DMS 273 treated with DMSO at 0.1 percent for 48 hours (cell line): ENCODE measurements around the gene ATF5.

Experiments used
- DNase-seq: peaks from one replicate; lab custom pipeline; 2025; lab: John Stamatoyannopoulos, UW

Gene ATF5

DNA sequence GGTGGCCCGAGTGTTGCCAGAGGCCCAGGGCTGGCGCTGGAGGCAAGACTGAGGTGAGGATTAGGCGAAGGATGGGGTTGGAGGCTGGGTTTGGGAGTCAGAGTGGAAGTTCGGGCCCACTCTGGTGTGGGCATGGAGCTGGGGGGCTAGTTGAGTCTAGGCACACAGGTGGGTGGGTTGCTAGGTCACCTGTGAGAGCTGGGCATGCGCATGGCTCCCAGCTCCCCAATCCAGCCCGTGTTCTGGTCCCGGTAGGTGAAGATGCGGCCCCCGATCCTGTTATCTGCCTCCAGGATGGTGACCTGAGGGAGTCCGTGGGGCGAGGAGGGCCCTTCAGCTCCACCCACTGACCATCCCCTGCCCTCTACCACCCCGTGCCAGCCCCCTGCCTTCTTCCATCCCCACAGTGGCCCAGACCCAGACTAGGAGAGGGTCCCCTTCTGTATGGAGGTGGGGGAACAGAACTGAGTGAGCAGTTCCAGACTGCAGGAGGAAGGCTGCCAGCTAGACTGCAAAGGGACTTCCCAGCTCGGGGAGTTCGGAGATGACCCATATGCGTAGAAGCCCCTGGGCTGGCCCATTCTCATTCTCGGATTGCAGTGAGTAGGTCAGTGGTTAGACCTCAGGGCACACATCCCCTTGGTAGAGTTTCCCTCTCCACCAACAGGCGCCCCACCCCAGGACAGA lies 34.0 kb upstream of the ATF5 start:
- DNase-seq: no peak

DNA sequence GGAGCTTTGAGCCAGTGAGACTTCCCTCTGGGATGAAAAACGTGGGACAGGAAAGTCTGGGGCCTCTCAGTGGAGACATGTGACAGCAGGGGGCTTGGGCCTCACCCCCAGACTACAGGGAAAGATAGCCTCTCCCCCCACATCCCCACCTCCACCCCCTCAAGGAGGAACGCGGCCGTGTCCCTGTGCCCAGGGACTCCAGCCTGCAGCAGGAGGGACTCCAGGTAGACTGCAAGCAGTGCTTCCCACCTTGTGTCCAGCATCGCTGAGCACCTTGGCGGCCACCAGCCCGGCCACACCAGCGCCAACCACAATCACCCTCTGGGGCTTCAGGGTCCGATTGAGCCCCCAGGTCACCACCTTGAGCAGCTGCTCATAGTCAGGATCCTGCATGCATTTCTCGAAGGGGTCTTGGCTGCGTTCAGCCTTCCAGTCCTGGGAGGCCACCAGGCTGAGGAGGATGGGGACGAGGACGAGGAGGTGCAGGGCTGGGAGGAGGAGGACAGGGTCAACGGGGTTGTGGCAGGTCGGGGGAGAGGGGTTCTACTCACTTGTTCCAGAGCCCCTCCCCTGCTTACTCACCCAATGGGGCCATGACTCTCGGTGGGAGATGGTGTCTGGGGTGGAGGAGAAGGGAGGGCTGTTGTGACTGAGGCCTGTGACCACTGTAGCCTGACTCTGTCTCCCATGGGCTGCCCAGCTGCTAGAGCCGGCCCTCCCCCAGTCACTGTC lies 33.3 kb upstream of the ATF5 start:
- no peak for DNase-seq

DNA sequence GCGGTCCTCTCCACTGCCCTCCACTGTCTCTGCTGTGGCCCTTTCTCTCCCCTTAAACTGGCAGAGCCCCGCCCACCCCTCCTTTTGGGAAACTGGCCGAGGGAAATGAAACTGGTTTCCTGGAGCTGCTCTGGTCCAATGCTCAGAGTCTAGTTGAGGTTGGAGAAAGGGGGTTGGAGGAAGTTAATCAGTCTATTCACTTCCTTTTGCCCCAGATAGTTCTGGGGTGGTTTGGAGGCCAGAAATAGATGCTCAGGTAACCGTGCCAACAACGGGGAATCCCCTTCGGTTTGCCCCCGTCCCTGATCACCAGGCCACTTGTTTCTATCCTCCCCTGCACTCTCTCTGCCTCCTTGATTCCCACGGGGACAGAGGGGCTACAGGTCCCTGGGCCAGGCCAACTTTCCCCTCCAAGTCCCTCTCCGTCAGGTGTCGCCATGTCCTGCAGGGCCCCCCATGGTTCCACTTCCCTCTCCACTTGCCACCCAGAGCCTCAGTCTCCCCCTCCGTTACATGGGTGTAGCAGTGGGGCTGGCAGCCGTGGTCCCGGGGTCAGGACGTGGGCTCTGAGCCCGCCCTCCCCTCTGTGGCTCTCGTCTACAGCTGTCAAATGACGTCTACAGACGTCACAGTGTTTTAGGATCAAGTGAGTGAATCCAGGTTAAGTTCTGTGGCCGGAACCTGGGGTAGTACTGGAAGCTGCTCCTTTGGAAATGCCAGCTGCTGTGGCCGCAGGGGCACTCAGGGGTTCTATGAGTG lies 32.0 kb upstream of the ATF5 start, which contains the start of gene IL4I1:
TSS of gene IL4I1 (minus strand) at position 25 of the 759 bp plus-strand sequence. CDS start 727 bp downstream, outside the sequence.
- no peak for DNase-seq

DNA sequence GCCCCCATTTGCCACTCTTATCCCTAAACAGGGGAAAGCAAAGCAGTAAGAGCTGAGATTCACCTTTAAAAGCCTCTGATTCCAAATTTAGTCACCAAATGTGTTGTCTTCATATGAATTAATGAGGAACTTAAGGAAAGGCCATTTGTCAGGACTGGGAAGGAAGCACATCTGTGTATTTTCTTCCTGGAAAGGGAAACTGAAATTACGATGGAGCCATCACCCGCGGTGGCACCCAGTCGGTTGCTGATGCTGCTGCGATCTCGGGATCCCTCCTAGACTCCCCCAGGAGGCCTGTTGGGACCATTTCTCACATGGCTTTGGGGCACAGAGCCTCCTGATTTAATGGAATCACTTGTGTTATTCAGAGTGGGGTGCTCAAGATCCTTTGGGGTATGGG lies 24.9 kb upstream of the ATF5 start:
- no peak for DNase-seq

DNA sequence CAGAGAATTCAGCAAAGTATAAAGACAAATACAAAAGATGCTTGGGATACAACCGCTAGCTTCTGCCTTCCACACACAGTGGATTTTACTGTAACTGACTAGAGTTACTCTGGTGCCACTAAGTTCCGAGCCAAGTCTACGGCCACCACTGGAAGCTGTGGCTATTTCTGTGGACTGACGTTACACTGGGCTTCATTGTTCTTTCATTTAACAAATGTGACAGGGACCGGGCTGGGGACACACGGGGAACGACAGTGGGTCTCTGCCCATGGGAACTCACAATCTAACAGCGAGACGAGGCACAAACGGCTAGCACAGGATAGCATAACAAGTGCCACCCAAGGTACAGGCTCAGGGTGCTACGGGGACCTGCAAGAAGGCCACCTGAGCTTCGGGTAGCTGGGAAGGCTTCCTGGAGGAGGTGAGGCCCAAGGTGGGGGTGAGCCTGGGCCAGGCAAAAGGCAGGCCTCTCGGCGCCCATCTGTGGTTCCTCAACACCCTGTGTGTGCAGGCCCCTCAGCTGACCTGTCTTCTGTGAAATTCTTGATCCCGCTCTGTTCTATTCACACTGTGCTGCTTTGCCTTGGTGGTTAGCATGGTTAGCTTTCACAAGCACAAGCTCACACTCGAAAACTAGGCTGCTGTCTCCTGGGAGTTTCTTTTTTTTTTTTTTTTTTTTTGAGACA lies 22.0 kb upstream of the ATF5 start:
- DNase-seq: no peak

DNA sequence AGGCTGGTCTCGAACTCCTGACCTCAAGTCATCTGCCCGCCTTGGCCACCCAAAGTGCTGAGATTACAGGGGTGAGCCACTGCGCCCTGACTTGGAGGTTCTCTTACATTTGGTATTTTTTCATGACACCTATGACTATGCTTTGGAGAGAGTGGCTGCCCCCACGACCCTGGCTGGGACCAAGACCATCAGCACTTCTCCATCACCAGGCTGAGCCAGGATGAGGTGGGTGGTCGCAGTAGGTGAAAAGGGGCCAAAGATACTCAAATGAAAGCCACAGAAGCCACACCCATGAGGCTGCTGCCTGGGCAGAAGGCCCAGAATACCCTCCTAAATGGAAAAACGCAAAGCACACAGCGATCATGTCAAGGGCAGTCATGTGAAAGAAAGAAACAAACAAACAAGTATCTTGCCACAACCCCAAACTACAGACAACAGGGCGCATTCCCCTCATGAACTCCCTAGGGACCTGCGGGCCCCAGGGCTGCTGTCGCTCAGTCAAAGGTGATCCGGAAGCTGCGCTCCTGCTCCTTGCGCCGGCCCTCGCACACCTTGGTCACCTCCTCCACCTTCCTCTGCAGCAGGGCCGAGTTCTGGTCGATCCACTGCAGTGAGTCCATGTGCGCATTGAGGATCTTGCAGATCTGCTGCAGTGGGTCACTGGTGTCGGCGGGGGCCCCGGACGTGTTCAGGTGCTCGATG lies 21.1 kb upstream of the ATF5 start:
- no peak for DNase-seq

DNA sequence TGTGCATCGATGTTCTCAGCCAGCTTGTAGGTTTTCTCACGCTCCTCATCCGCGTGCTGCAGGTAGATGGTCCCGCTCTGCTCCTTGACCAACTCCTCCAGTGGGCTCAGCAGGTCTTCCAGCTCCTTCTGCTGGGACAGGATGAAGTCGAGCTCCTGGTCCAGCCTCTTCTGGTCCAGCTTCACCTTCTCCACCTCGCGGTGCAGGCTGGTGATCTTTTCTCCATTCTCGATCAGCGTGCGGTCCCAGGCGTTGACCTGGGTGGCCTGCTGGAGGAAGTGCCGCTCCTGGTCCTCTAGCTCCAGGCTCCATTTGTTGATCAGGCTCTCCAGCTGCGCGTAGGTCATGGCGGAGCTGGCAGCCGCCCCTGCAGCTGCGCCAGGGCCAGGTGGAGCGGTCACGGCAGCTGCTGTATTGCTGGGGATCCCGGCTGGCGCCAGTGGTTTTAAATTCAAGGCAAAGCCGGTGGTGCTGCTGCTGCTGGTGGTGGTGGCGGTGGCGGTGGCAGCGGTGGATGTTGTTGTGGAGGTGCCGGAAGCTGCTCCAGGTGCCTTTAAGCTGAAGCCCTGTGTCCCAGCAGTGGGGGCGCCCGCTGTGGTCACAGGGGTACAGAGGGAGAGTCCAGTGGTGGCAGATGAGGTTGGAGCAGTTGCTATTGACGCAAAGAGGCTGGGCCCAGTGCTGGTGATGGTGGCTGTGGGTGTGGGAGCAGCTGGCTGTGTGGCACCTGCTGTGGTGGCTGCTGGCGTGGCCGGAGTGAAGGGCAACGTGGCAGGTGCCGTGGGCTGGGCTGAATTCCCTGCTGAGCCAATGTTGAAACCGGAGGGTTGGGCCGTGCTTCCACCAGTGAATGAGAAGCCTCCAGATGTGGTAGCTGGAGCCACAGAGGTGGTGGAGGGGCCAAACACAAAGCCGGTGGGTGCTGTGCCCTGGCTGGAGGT lies 20.3 kb upstream of the ATF5 start:
- no peak for DNase-seq

DNA sequence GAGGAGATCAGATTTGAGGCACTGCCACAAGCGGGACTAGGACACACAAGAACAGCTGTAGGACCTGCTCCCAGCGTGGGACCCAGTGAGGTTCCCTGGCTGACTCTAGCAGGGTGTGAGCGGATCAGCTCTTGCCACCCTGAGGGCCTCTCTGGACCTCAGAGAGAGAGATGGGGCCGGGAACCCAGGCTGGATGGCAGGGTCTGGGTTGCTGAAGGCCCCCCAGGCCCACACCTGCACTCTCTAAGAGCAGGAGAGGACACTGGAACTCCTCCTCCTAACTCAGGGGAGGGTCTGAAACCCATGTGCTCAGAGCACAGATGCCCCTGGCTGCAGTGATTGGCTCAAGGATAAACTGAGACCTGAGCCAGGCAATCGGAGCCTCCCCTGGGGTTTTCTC lies 18.8 kb upstream of the ATF5 start:
- no peak for DNase-seq

DNA sequence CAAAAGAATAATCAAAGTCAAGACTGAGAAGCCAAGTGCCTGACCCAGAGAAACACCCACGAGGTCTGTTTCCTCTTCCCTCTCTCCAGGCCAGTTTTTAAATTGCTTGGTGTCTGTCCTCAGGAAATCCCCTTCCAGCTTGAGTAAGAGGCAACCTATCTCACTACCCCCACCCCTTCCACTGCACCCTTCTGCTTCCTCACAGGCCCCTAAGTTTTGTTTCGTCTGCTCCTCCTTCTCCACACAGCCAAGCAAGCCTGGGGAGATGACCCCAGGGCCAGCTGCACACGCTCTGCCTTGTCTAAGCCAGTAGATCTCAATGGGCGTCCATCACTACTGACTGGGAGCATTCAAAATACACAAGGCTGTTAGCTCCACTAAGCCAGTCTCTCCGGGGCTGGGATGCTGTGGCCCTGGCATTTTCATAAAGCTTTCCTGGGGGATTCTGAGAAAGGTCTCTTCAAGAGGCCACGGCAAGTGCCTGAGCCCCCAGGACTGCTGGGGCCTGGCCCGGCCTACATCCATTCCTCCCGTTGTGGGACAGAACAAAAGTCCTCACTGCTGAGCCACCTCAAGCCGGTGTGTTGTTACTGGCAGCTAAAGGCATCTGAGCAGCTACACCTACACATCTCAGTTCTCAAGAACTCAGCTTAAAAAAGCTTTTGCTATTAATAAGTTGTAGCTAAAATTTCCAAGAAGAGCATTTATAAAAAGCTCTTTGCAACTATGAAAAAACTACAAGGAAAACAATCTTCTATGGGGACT lies 17.4 kb upstream of the ATF5 start:
- DNase-seq: no peak

DNA sequence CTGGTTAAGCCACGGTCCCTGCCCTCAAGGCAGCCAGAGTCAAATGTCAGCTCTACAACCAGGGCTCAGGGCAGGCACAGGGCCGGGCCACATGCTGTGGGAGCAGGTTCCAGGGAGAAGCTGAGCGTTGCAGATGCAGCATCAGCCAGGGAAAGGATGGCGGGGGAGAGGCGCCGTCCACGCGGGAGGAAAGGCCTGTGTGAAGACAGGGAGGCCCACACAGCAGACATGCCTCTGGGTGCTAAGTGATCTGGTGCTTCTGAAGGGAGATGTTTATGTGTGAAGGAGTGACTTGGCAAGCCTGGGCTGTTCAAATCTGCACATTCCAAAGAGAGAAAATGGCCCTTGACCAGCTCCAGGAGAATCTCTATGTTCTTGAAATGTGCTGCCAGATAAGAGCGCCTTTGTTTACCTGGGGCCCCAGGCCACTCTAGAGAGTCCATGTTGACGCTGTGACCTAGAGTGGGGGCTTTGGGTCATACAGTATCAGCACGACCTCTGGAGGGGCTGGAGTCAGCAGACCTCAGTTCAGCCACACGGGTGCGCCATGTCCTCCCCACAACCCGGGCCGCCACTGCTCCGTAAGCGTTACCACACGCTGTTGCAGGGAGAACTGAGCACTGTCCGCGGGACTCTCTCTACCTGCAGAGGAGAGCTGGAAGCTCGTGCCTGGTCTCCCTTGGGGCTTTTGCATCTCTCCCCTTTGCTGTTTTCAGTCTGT lies 15.9 kb upstream of the ATF5 start:
- DNase-seq: no peak

DNA sequence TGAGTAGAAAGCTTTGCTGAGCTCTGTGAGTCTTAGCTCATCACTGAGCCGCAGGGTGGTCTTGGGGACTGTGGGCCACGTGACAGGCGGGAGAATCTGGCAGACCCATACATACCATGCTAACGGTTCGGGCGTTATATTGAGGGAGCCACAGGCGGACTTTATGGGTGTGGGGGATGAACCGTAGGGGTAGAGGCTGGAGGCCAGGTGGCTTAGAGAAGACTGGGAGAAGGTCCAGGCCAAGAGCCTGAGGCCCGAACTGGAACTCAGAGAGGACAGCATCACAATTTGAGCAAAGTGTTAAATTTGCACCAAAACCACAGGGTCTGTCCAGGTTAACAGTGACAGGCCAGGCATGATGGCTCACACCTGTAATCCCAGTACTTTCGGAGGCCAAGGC lies 15.3 kb upstream of the ATF5 start:
- no peak for DNase-seq

DNA sequence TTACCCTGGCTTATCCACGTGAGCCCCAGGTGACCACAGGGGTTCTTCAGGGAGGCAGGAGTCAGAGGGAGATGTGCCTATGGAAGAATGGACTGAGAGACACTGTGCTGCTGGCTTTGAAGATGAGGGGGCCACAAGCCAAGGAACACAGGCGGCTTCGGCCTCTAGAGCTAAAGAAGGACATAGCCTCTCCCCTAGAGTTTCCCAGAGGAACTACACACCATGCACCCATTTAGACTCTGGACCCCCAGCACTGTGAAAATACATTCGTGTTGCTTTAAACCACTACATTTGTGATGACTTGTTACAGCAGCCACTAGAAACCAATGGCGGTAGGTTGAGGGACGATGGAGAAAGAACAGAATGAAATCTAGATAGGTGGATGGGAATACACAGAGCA lies 13.7 kb upstream of the ATF5 start:
- DNase-seq: no peak

DNA sequence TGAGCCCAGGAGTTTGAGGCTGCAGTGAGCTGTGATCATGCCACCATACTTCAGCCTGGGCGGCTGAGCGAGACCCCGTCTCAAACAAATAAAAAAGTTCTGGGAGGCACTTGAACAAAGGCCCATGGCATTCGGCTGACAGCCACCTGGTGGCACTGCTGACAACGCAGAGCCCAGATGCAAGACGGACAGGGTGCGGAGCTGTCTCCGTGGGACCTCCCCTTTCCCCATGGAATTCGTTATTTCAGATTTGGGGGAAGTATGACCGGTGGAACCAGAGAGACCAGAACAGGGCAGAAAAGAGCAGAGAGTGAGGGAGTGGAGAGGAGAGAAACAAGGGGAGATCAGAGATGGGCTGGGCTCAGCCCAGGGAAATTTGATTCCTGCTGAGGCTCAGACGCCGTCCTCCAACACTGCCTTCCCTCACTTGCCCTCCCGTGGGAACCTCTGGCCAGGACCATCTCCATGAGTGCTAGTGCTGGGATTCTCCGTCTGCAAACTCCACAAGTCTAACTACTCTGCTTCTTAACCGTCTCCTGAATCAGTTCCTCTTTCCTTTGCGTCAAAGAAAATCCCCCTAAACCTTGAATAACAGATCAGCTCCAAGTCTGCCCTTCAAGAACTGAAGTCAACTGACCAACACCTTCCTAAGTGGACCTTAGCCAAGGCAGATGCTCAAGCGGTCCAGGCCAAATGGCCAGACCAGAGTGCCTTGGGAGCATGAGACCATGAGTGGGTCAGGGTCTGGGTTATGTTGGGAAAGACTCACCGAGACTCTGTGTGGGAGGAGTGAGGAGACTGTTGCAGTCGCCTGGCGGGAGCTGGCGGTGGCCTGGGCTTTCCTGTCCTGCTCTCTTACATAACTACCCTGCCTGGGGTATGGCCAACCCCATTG lies 11.9 kb upstream of the ATF5 start:
- no peak for DNase-seq

DNA sequence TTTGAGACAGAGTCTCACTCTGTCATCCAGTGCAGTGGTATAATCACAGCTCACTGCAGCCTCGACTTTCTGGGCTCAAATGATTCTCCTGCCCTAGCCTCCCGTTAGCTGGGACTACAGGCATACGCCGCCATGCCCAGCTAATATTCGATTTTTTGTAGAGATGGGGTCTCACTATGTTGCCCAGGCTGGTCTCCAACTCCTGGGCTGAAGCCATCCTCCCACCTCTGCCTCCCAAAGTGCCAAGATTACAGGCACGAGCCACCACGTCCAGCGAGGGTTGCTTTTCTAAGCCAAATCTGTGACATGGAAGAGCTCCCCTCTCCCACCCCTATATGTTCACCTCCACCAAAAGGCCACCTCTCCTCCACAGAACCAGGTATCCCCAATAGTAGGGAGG lies 10.9 kb upstream of the ATF5 start:
- no peak for DNase-seq

DNA sequence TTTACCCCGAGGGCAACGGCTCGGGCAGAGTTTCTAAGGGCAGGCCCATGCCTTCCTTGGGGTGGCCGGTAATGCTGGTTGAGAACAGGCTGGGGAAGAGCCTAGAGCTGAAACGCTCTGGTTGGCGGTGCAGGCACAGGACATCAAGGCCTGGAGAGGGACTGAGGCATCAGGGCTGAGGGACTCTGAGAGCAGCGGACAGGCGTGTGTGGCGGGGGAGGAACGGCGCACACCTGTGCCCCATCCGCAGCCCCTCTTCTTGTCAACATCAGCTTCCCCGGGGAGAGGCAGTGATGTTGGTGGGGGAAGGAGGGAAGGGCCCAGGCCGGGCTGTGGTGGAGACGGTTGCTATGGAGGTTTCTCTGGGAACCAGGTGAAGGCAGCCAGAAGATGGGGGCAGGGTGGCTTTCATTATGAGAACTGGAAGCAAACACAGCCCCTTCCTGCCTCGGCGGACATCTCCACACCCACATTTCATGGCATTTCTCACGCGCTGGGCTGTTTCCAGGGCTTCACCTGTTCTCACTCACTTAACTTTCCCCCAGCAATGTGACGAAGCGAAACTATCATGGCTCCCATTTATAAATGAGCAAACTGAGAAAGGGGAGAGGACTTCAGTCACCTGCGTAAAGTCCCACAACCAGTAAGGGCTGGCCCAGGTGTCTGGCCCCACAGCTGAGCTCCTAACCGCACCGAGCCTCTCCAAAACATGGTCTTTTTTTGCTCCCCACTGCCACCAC lies 8.2 kb upstream of the ATF5 start:
- no peak for DNase-seq

DNA sequence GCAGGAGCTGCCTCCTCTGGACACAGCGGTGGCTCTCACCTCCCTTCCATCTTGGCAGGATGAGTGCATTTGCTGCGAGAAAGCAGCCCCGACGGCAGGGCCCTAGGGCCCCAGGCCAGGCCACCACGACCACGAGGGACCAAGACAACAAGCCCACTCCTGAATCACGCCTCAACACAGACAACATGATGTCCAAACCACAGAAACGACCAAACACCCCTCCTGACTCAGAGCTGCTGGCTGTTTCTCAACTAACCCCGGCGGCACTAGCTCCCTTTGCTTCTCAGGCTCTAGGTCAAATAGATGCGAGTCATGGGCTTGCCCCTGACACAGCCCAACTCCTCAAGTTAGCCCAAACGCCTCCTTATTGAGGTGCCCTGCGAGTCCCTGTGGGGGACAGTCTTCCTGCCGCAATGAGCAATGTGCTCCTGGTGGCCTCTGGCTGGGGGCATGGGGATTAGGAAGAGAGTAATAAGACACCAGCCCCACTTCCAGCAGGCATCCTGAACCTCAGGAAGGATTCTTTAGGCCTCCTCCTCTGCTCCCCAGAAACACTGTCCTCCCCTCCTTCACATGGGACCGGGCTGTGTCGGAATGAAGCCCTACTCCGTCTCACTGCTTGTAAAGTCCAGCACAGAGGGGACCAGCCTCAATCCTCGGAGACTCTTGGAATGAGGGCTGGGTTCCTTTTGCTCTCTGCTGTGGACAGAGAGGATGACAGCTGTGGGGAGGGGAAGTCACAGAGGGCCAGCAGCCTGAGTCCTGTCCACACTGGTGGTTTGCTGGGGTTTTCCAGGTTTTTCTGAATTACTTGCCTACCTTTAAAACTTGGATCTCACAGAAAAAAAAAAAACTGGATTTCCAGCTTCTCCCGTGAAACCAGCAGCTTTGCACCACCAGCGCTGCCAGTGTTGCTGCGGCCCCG lies 6.9 kb upstream of the ATF5 start:
- DNase-seq: no peak
